HepG2 (cell line): ENCODE data around the gene SASH1. TPM values are rescaled to one million over a fixed set of nuclear protein-coding genes. Genes with fewer than 3 reads are reported as not detected.

Experiments
- ATAC-seq: fragments of 200-7000 bp; cut with Tn5 transposase; 3 replicates; pipeline ENCODE4 v1.9.1; 2020; ENCODE audit warnings: mild to moderate bottlenecking, moderate library complexity
- BruUV-seq: library from RNA; stranded (reverse); fragments of 400-500 nt; replicated peaks from 2 replicates; lab custom pipeline; 2021; lab: Mats Ljungman, UMichigan
- CTCF ChIA-PET: fragments of 300-600 bp; formaldehyde crosslinking; extraction: SDS; loops from one replicate; lab custom pipeline; 2021; ENCODE audit warnings: low total read pairs, inconsistent platforms, low intra/inter-chr PET ratio; lab: Yijun Ruan, JAX
- POLR2A ChIA-PET: fragments of 350-600 bp; sonication (Branson Sonifier 250); formaldehyde crosslinking; loops from one replicate; lab custom pipeline; 2020; ENCODE audit warnings: antibody characterized with exemption, inconsistent platforms; lab: Yijun Ruan, JAX
- DNase-seq: peaks from one replicate; pipeline ENCODE4 v3.0.0-alpha.2; 2015; ENCODE audit warnings: low spot score
- FAIRE-seq: peaks from 3 replicates; lab custom pipeline; 2011; peaks lifted over from hg19 to GRCh38; lab: Jason Lieb, UNC
- H2AFZ ChIP-seq: one replicate; pipeline ENCODE4 v1.6.1; 2011; ENCODE audit warnings: low read length, inconsistent platforms
- H3K27ac ChIP-seq: fragments of 300-600 bp; 3 replicates; pipeline ENCODE4 v1.8.0; 2011; ENCODE audit warnings: mixed run types, mild to moderate bottlenecking, mixed read lengths, low read length, inconsistent platforms; ENCODE audit not compliant: insufficient read depth; ENCODE audit errors: extremely low read length
- H3K27me3 ChIP-seq, 2 experiments: fragments of 200-600 bp in 1 of 2; 2 replicates in 1 of 2; 3 replicates in 1 of 2; pipeline versions ENCODE4 v1.6.0 to v1.8.0; 2011; ENCODE audit warnings: low read length in 2 of 2, mild to moderate bottlenecking in 2 of 2, moderate library complexity in 2 of 2, inconsistent platforms in 1 of 2; ENCODE audit not compliant: insufficient read depth in 2 of 2, control insufficient read depth in 1 of 2
- H3K36me3 ChIP-seq, 2 experiments: fragments of 200-600 bp in 1 of 2; replicated peaks in 1 of 2; 2 replicates in 1 of 2; 3 replicates in 1 of 2; pipeline versions ENCODE4 v1.5.1 to v1.8.0; 2011; ENCODE audit warnings: low read length in 2 of 2, inconsistent platforms in 1 of 2; ENCODE audit not compliant: insufficient read depth in 2 of 2, control insufficient read depth in 1 of 2
- H3K4me1 ChIP-seq: 2 replicates; pipeline ENCODE4 v1.5.1; 2012; ENCODE audit warnings: low read length, inconsistent platforms; ENCODE audit not compliant: insufficient read depth
- H3K4me2 ChIP-seq: 2 replicates; pipeline ENCODE4 v1.6.0; 2011; ENCODE audit warnings: low read depth, low read length, inconsistent platforms
- H3K4me3 ChIP-seq, 3 experiments: fragments of 200-600 bp in 1 of 3; sonication (generic), shearing (Covaris generic) in 1 of 3; replicated peaks in 1 of 3; 2 replicates each; pipeline ENCODE4 v1.5.1; 2011 to 2016; ENCODE audit warnings: low read length in 3 of 3, inconsistent platforms in 2 of 3, low read depth in 2 of 3, mild to moderate bottlenecking in 2 of 3, control low read depth in 1 of 3, mixed read lengths in 1 of 3; ENCODE audit not compliant: insufficient read depth in 1 of 3
- H3K79me2 ChIP-seq: one replicate; pipeline ENCODE4 v1.6.1; 2011; ENCODE audit warnings: low read length, inconsistent platforms; ENCODE audit not compliant: insufficient read depth
- H3K9ac ChIP-seq: 2 replicates; pipeline ENCODE4 v1.6.0; 2011; ENCODE audit warnings: mild to moderate bottlenecking, low read depth, low read length, inconsistent platforms; ENCODE audit not compliant: insufficient read depth
- H3K9me3 ChIP-seq: 2 replicates; pipeline ENCODE4 v1.5.1; 2012; ENCODE audit warnings: mild to moderate bottlenecking, low read length
- H4K20me1 ChIP-seq: 2 replicates; pipeline ENCODE4 v1.6.0; 2011; ENCODE audit warnings: inconsistent platforms, mild to moderate bottlenecking, low read length, moderate library complexity; ENCODE audit not compliant: insufficient read depth
- ATAD3A ChIP-seq: sonication (generic); formaldehyde crosslinking; IDR thresholded peaks from 2 replicates; pipeline ENCODE4 v1.4.0; 2020; ENCODE audit warnings: missing genetic modification reagents
- ATM ChIP-seq: fragments of 450-650 bp; IDR thresholded peaks from 2 replicates; pipeline ENCODE4 v1.7.1; 2017; ENCODE audit warnings: mild to moderate bottlenecking, borderline replicate concordance
- CHD4 ChIP-seq: fragments of 200-600 bp; sonication (generic); IDR thresholded peaks from 2 replicates; pipeline ENCODE4 v1.7.0; 2017; ENCODE audit warnings: mild to moderate bottlenecking, low read length, borderline replicate concordance
- GPN1 ChIP-seq: sonication (generic); formaldehyde crosslinking; IDR thresholded peaks from 2 replicates; pipeline ENCODE4 v1.5.1; 2020; ENCODE audit warnings: missing genetic modification reagents, borderline replicate concordance
- MTA1 ChIP-seq: sonication (generic); formaldehyde crosslinking; IDR thresholded peaks from 2 replicates; pipeline ENCODE4 v1.4.0; 2020; ENCODE audit warnings: missing genetic modification reagents, mild to moderate bottlenecking, borderline replicate concordance
- NFKBIZ ChIP-seq: IDR thresholded peaks from 2 replicates; pipeline ENCODE4 v1.6.1; 2018; ENCODE audit warnings: missing genetic modification reagents, missing compliant biosample characterization
- SPEN ChIP-seq: sonication (generic); formaldehyde crosslinking; IDR thresholded peaks from 2 replicates; pipeline ENCODE4 v1.5.1; 2020; ENCODE audit warnings: low read depth, mild to moderate bottlenecking, missing genetic modification reagents
- SRSF9 ChIP-seq: fragments of 200-400 bp; formaldehyde crosslinking; IDR thresholded peaks from 2 replicates; pipeline ENCODE4 v1.6.1; 2018; ENCODE audit warnings: borderline replicate concordance, mild to moderate bottlenecking, low read depth, low read length; ENCODE audit not compliant: insufficient read depth, poor library complexity, severe bottlenecking
- ZNF451 ChIP-seq: sonication (generic); formaldehyde crosslinking; IDR thresholded peaks from 2 replicates; pipeline ENCODE4 v1.5.0; 2020; ENCODE audit warnings: mild to moderate bottlenecking, missing genetic modification reagents
- WGBS: methylation state at CpG from one replicate; pipeline ENCODE4 v1.1.6; 2017; ENCODE audit warnings: low lambda C conversion rate; 5-methylcytosine and 5-hydroxymethylcytosine counted together
- in situ Hi-C: cut with HindIII; loops from 2 replicates; pipeline ENCODE4 v1.10.0; 2017; ENCODE audit warnings: low pct_unique_long_range_greater_than_20kb; ENCODE audit not compliant: extremely low pct_ligation_motif_present
- intact Hi-C: fragments of 100-400 bp; cut with micrococcal nuclease; formaldehyde crosslinking; loops from one replicate; pipeline ENCODE4 v1.10.0; 2022; ENCODE audit not compliant: unreplicated experiment
- polyA plus RNA-seq, 8 experiments: library from polyadenylated mRNA; depleted of rRNA in 3 of 8; stranded (reverse) in 7 of 8; unstranded in 1 of 8; fragments of >200 nt; fragmentation: Illumina TruSeq in 4 of 8; extraction: Trizol in 4 of 8; gene quantifications; 2 replicates each; pipeline versions ENCODE4 v1.2.1 to v1.2.3, GENCODE V29; 2011 to 2016; ENCODE audit warnings: low read depth in 4 of 8, missing spikeins in 1 of 8, mixed read lengths in 1 of 8; ENCODE audit not compliant: insufficient read depth in 1 of 8
- total RNA-seq, 5 experiments: library from RNA; depleted of rRNA; stranded (reverse); fragments of >200 nt; fragmentation: Illumina TruSeq; extraction: Trizol; gene quantifications; 2 replicates each; pipeline ENCODE4 v1.2.3, GENCODE V29; 2016; ENCODE audit warnings: low read depth in 1 of 5
- TF ChIP-seq, protein P1 (sequence below): sonication (generic); formaldehyde crosslinking; IDR thresholded peaks from 2 replicates; pipeline ENCODE4 v1.4.0; 2020; ENCODE audit warnings: low read depth, mild to moderate bottlenecking, missing genetic modification reagents
- TF ChIP-seq, protein P2 (sequence below): sonication (generic); formaldehyde crosslinking; IDR thresholded peaks from 2 replicates; pipeline ENCODE4 v1.4.0; 2020; ENCODE audit warnings: mild to moderate bottlenecking, missing genetic modification reagents, borderline replicate concordance

SASH1 gene
- total and polyA plus RNA-seq, 2 of the 13 experiments (the other 11 are each of a cell fraction or from before 2014, with no cell fraction given): 7.5 to 8.2 TPM

DNA sequence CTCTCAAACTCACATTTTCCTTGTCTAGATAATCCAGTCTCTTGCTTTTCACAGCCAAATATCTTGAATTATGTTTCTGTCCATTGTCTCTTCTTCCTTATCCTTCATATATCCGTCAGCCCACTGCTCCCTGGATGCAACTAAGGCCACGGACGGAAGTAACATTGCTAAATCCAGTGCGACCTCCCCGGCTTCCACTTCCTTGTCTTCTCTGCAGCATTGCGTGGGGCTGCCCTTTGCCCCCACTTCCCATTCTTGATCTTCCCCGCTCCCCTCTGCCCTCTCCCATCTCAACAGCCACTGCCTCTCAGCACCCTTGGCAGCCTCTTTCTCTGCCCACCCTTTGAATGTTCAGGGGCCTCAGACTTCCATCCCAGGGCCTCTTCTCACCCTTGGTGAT, 213.8 kb downstream of the SASH1 start:
- intact Hi-C loops (no loop called here), in situ Hi-C loops (no loop called here)
- Histone ChIP-seq H4K20me1 (no peaks in the 10 kb centered on the region), H3K9ac (no peak overlapping the region), H3K27me3 (peaks cover 5 to 28% of the 10 kb centered on the region in 2 experiments; a peak in 4 of 5 replicates), H3K9me3 (no peaks in the 10 kb centered on the region), H3K4me1 (peaks cover 15% of the 10 kb centered on the region), H2AFZ (no peak overlapping the region), H3K79me2 (no peaks in the 10 kb centered on the region), H3K36me3 (no peaks in the 10 kb centered on the region), H3K27ac (no peak overlapping the region), H3K4me2 (no peak overlapping the region), H3K4me3 (no peak overlapping the region)
- 35% methylated on average over 6 of the region's 7 CpGs for WGBS
- ATAC-seq: no peak
- no TSS peak for BruUV-seq
- no peak for DNase-seq
- no peak for FAIRE-seq
- ChIA-PET POLR2A (no interaction called here), CTCF (no interaction called here)
- TF ChIP-seq ATM (no peak), SPEN (CRISPR knock-in tag) (no peak)
- TF ChIP-seq, protein P1, sequence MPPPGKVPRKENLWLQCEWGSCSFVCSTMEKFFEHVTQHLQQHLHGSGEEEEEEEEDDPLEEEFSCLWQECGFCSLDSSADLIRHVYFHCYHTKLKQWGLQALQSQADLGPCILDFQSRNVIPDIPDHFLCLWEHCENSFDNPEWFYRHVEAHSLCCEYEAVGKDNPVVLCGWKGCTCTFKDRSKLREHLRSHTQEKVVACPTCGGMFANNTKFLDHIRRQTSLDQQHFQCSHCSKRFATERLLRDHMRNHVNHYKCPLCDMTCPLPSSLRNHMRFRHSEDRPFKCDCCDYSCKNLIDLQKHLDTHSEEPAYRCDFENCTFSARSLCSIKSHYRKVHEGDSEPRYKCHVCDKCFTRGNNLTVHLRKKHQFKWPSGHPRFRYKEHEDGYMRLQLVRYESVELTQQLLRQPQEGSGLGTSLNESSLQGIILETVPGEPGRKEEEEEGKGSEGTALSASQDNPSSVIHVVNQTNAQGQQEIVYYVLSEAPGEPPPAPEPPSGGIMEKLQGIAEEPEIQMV: no peak

DNA sequence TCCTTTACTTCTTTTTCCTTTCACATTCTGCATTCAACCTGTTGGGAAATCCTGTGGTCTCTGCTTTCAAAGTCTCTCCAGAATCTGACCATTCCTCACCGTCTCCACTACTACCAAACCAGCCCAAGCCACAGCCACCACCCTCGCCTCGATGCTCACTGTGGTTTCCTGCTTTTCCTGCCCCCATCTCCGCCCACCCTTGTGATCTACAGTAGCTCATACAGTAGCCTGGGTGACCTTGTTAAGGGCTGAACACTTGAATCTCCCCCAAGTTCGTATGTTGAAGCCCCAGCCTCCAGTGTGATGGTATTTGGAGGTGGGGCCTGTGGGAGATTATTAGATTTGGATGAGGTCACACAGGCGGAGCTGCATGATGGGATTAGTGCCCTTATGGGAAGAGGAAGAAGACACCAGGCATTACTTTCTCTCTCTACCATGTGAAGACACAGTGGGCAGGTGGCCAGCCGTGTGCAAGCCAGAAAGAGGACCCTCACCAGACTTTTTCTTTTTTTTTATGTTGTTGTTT, 215.2 kb downstream of the SASH1 start:
- DNase-seq: no peak
- Histone ChIP-seq H3K9ac (no peak overlapping the region), H3K36me3 (no peaks in the 10 kb centered on the region), H3K27me3 (peaks cover 5 to 34% of the 10 kb centered on the region in 2 experiments; a peak in 4 of 5 replicates), H2AFZ (no peak overlapping the region), H3K27ac (no peak overlapping the region)
- ATAC-seq: no peak
- WGBS: 28% methylated on average over 7 of the region's 7 CpGs
- ChIA-PET CTCF (interaction anchor here (4.3 kb wide), 1 partner anchor 51 kb away, joined by 39 read pairs; no protein-coding TSS in a partner anchor), POLR2A (no interaction called here)
- intact Hi-C loops: no loop called here
- no peak for FAIRE-seq
- BruUV-seq: no TSS peak
- no peak for TF ChIP-seq ATAD3A (CRISPR knock-in tag)
- no peak for TF ChIP-seq SRSF9
- TF ChIP-seq NFKBIZ (CRISPR knock-in tag): no peak
- TF ChIP-seq GPN1 (CRISPR knock-in tag): no peak
- no peak for TF ChIP-seq ZNF451
- TF ChIP-seq MTA1 (CRISPR knock-in tag): no peak
- TF ChIP-seq, protein P2, sequence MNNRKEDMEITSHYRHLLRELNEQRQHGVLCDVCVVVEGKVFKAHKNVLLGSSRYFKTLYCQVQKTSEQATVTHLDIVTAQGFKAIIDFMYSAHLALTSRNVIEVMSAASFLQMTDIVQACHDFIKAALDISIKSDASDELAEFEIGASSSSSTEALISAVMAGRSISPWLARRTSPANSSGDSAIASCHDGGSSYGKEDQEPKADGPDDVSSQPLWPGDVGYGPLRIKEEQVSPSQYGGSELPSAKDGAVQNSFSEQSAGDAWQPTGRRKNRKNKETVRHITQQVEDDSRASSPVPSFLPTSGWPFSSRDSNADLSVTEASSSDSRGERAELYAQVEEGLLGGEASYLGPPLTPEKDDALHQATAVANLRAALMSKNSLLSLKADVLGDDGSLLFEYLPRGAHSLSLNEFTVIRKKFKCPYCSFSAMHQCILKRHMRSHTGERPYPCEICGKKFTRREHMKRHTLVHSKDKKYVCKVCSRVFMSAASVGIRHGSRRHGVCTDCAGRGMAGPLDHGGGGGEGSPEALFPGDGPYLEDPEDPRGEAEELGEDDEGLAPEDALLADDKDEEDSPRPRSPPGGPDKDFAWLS (CRISPR knock-in tag): no peak
- no peak for TF ChIP-seq CHD4
- TF ChIP-seq, all 625 proteins: peak for 0
- H3K4me1 ChIP-seq: peaks cover 18% of the 10 kb centered on the region
- no peaks in the 10 kb centered on the region for H3K9me3 ChIP-seq
- no peaks in the 10 kb centered on the region for H3K79me2 ChIP-seq
- H4K20me1 ChIP-seq: no peaks in the 10 kb centered on the region
- no peak overlapping the region for H3K4me2 ChIP-seq
- no peak overlapping the region for H3K4me3 ChIP-seq
- in situ Hi-C loops: no loop called here
